SH-SY5Y (cell line): ENCODE data around the gene CREBZF.

ENCODE experiments used
- GATA2 ChIP-seq: IDR thresholded peaks from 2 replicates; pipeline ENCODE4 v1.6.1; 2011; ENCODE audit warnings: mild to moderate bottlenecking, low read depth, low read length
- GATA3 ChIP-seq: IDR thresholded peaks from 2 replicates; pipeline ENCODE4 v1.6.1; 2011; ENCODE audit warnings: low read depth, mild to moderate bottlenecking, low read length, moderate library complexity

DNA sequence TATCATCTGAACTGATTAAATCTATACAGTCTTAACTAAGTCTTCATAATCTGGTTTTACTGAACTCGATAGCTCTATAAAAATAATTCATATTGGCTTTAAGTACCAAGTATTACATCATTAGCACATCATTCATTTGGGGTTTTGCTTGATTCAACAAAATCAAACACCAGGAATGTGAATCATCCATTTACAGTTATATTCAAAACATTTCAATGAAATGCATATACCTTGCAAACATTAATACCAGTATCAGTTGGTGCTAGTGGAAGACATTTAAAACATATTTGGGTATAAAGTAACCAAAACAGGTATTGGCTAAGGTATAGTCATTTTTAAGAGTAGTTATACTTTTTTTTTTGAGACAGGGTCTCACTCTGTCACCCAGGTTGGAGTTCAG is 33.3 kb upstream of the CREBZF start:
- TF ChIP-seq GATA3 (no peak), GATA2 (no peak)
